ENCODE data around the gene MED29.

The MED29 gene, protein sequence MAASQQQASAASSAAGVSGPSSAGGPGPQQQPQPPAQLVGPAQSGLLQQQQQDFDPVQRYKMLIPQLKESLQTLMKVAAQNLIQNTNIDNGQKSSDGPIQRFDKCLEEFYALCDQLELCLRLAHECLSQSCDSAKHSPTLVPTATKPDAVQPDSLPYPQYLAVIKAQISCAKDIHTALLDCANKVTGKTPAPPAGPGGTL

GRCh38 chr19:39390751-39391437 is at the start of gene MED29, which contains the start of gene PAF1:
TSS of gene MED29 (plus strand) at chr19:39391378. CDS start at chr19:39391423, 45 bp downstream.
TSS of gene PAF1 (minus strand) at chr19:39391106. CDS start at chr19:39390864, 242 bp downstream.
- peak; percentile 100 for DNase-seq

- DNase-seq: peak; percentile 99
Measured at GRCh38 chr19:39341719-39342604, 49.2 kb upstream of the MED29 start, which contains the start of gene SAMD4B. TSS of gene SAMD4B (plus strand) at chr19:39342421. CDS start at chr19:39356894, 14,473 bp downstream.

GRCh38 chr19:39342647-39343305 is 48.4 kb upstream of the MED29 start:
- DNase-seq: no peak

GRCh38 chr19:39345956-39346355 is 45.2 kb upstream of the MED29 start:
- DNase-seq: peak; percentile 27

DNA sequence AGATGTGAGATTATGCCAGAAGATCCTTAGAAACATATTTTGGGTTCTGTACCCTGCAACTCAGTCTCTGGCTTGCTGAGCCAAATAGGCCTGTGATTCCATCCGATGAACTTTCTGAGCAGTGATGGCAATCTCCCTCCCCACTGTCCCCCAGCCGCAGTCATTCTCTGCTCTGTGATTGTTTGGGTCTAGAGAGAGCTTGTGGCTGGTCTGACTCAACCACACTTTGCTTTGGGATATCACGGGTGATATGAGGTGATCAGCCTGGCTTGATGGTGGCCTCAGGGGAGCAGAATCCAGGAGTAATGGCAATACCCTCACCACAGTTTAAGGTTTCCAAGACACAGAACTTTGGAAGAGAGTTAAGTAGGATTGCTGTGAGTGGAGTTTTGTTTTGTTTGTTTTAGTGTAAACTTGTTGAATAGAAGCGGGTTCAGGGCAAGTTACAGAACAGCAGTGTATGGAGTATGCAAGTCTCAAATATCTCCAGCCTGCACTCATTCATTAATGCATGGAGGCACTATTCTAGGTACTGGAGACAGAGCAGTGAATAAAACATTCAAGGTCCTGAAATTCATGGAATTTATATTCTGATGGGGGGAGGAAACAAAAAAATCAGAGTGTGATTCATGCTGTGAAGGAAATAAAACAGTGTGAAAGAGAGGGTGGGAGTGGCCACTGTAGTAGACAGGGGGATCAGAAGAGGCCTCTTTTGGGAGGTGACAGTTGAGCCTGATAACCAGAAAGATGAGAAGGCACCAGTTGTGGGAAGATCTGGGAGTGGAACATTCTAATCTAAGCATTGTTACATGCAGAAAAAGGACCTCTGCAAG is 43.6 kb upstream of the MED29 start:
- peak; percentile 77 for DNase-seq

DNA sequence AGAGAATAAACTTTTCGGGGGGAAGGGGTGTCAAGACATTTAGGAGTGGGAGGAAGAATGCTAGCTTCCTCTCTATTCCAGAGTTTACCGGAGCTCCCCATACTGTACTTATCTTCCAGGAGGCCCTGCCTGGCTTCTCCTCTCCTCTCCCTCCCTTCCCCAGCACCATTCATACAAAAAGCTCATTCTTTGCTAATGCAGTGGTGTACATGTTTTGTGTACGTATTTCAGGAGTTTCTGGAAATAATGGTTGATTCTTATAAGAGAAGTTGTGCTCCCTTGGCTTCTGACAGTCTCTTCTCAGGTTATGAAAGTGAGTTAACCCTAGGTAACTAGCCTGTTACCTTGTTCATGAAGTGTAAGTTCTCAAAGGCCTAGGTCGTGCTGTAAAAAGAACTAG is 41.9 kb upstream of the MED29 start:
- DNase-seq: no peak

DNA sequence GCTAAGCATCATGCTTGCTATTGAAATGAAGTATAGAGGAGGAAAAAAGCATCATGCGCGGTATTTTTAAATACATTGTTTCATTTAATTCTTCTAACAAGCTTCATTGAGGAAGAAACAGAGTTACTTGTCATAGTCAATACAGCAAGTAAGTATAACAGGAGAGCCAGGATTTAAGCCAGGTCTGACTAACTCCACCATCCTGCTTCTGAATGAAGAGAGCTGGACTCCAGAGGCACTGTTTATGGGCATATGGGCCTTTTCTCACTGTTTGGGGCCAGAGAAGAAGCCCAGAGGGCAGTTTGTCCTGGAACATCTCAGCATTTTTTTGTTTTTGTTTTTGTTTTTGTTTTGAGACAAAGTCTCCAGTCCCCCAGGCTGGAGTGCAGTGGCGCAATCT is 41.0 kb upstream of the MED29 start:
- DNase-seq: no peak

- DNase-seq: peak; percentile 53
Measured at GRCh38 chr19:39351537-39352064, 39.6 kb upstream of the MED29 start.

GRCh38 chr19:39352381-39353255 is 38.6 kb upstream of the MED29 start:
- DNase-seq: peak; percentile 43

DNA sequence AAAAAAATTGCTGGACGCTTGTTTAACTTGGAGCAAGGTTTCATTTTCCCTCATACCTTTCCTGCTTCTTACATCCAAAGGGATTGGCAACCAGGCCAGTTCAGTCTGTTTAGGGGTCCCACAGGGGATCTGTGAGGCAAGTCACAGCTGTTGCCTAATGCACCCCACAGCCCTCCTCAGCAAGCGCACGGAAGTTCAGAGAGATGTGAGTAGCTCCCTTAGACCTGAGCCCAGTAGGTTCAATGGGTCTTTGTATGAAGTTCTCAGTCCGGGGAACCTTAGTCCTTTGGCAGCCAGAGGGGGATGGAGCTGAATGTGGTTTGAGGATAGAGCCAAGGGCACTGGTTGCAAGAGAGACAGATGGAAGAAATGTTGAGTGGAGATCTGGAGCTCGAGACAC is 35.9 kb upstream of the MED29 start:
- DNase-seq: no peak

DNA sequence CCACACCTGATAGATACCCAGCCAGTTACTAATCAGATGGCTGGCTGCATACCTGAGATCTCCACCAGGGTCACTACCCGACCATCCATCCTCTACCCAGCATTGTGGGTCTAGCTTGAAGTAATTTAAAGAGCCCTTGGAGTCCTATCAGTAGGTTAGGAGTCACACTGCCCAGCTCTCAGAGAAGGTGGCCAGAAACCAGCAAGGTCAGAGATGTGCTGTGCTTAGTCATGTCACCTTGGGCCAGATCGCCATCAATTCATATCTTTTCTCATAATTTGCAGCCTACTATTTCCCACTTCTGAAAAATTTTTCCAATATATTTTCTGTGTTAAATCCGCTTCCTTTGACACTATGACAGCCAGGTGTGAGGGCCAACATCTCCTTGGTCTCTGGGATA is 35.1 kb upstream of the MED29 start:
- DNase-seq: no peak

DNA sequence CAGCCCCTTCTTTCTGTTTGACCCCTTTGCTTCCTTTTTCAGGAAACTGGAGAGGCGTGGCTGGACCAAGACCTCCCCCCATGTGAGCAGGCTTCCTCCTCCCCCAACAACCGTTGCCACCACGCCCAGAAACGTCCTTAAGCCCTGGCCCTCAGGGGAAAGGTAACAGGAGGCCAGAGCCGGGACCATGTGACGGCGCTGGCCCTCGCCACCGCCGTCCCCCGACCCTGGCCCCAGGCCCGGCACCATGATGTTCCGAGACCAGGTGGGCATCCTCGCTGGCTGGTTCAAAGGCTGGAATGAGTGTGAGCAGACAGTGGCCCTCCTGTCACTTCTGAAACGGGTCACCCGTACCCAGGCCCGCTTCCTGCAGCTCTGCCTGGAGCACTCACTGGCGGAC is 34.5 kb upstream of the MED29 start:
- DNase-seq: peak; percentile 44

GRCh38 chr19:39359026-39359425 is 32.2 kb upstream of the MED29 start:
- DNase-seq: no peak

- DNase-seq: no peak
Measured at GRCh38 chr19:39360599-39360998, 30.6 kb upstream of the MED29 start.

DNA sequence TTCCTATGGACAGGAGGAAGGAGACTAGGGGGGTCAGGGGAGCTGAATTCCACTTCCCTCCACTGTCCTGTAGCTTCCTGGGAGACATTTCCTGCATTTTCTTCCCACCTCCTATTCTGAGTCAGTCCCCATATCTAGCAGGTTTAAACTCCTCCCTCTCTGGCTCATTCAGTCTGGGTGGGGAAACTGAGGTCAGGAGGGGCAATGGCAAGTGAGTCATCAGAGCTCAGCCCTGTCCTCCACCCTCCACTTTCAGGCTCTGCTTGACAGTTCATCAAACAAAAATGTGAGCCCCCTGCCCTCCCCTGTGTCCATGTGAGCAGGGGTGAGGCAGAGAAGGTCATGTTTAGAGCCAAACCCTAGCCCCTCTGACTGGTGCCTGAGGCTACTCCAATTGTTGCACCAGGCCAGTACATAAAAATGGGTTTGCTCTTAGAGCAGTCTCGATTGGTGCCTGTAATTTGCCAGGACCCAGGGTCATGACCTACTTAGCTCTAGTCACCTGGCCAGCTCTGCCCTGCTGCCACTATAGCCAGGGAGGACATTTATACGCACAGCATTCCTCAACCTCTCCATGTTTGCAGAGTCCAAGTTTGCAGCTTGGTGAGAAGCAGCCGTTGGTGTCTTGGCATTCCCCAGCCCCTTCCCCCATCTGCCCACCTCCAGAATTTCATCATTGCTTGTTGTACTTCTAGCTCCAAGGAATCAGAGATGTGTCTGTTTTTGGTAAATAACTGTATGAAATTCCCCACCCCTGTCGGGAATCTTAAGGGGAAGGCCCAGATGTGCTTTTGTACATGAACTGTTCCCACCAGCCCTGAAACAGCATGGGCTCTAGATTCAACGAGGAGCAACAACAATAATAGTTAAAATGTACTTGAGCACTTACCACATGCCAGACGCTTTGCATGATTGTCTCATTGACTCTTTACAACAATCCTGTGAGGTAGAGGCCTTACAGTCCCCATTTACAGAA is 28.2 kb upstream of the MED29 start:
- DNase-seq: no peak

- DNase-seq: no peak
Measured at GRCh38 chr19:39363901-39364457, 27.2 kb upstream of the MED29 start.

DNA sequence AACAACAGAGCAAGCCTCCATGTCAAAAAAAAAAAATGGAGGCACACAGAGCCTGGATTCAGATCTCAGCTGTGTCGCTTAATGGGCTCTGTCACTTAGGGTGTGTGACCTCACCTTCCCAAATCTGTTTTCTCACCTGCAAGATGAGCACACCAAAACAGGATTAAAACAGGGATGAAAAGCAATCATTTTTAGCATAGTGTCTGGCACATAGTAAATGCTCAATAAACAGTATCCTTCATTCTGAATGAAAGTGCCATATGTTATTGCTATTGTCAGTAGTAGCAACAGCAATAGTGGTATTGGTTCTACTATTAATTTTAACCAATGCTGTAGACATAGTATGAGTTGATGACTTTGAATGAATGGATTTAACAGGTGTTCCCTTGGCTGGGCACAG is 25.6 kb upstream of the MED29 start:
- no peak for DNase-seq

DNA sequence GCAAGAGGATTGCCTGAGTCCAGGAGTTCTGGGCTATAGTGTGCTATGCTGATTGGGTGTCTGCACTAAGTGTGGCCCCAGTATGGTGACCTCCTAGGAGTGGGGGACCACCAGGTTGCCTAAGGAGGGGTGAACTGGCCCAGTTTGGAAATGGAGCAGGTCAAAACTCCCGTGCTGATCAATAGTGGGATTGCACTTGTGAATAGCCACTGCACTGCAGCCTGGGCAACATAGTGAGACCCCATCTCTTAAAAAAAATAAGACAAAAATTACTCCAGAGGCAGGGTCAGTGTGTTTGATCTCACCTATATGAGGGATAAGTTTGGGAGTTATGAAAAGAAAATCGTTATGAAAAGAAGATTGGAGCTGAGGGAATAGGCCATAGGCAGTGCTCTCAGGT is 22.0 kb upstream of the MED29 start:
- no peak for DNase-seq

DNA sequence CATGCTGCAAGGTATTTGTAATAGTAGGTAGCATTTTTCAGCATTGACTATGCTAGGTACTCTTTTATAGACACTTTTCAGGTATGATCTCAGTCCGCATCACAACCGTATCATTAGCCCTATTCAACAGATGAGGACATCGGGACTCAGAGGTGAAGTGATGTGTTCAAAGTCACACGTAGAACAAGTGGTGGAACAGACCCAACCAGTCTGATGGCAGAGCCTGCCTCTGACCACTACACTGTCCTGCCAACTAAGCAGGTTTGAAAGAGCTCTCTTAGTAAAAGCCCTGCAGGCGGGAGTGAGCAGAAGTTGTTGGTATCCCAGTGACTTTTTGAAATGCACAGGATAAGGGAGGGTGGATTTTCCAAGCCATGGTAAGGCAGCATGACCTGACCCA is 20.4 kb upstream of the MED29 start:
- no peak for DNase-seq
